H9 (cell line): Measurements from ENCODE around the gene KCTD16. TPM values are rescaled to one million over a fixed set of nuclear protein-coding genes. Genes with fewer than 3 reads are reported as not detected.

ENCODE experiments used
- DNase-seq: peaks from one replicate; pipeline ENCODE4 v3.0.0-alpha.2; 2017
- H2AFZ ChIP-seq: one replicate; pipeline ENCODE4 v1.6.1; 2013; ENCODE audit warnings: mild to moderate bottlenecking, low read length, control low read depth, moderate library complexity
- H2AK5ac ChIP-seq: 2 replicates; pipeline ENCODE4 v1.6.1; 2013; ENCODE audit warnings: low read length, control low read depth, mixed read lengths; ENCODE audit not compliant: insufficient read length
- H2BK120ac ChIP-seq: one replicate; pipeline ENCODE4 v1.6.1; 2013; ENCODE audit warnings: low read depth, mild to moderate bottlenecking, low read length, control low read depth, inconsistent platforms; ENCODE audit not compliant: poor library complexity, severe bottlenecking
- H2BK12ac ChIP-seq: 2 replicates; pipeline ENCODE4 v1.6.1; 2013; ENCODE audit warnings: low read length, control low read depth, mixed read lengths, low read depth; ENCODE audit not compliant: insufficient read length
- H2BK15ac ChIP-seq: 2 replicates; pipeline ENCODE4 v1.6.1; 2013; ENCODE audit warnings: low read depth, low read length, control low read depth
- H2BK20ac ChIP-seq: one replicate; pipeline ENCODE4 v1.6.1; 2013; ENCODE audit warnings: low read depth, mild to moderate bottlenecking, low read length, control low read depth, inconsistent platforms; ENCODE audit not compliant: poor library complexity, severe bottlenecking
- H2BK5ac ChIP-seq: 2 replicates; pipeline ENCODE4 v1.6.1; 2013; ENCODE audit warnings: low read length, control low read depth, mixed read lengths; ENCODE audit not compliant: insufficient read length
- H3K14ac ChIP-seq: 2 replicates; pipeline ENCODE4 v1.6.1; 2013; ENCODE audit warnings: low read length, control low read depth; ENCODE audit not compliant: insufficient read depth
- H3K18ac ChIP-seq: 2 replicates; pipeline ENCODE4 v1.6.1; 2013; ENCODE audit warnings: low read depth, mild to moderate bottlenecking, mixed read lengths, low read length, control low read depth; ENCODE audit not compliant: insufficient read length
- H3K23ac ChIP-seq: 2 replicates; pipeline ENCODE4 v1.6.1; 2013; ENCODE audit warnings: low read length, control low read depth, mixed read lengths, low read depth; ENCODE audit not compliant: insufficient read length
- H3K23me2 ChIP-seq: 2 replicates; pipeline ENCODE4 v1.6.1; 2013; ENCODE audit warnings: low read depth, mild to moderate bottlenecking, mixed read lengths, low read length, control low read depth; ENCODE audit not compliant: insufficient read length, poor library complexity, severe bottlenecking
- H3K27ac ChIP-seq: 2 replicates; pipeline ENCODE4 v1.5.1; 2013; ENCODE audit warnings: low read length, control low read depth, mixed read lengths, low read depth; ENCODE audit not compliant: insufficient read length
- H3K27me3 ChIP-seq: 2 replicates; pipeline ENCODE4 v1.6.1; 2013; ENCODE audit warnings: low read length, control low read depth, inconsistent platforms; ENCODE audit not compliant: insufficient read depth
- H3K4ac ChIP-seq: 2 replicates; pipeline ENCODE4 v1.6.1; 2013; ENCODE audit warnings: low read depth, mild to moderate bottlenecking, control low read depth, inconsistent platforms, low read length, moderate library complexity
- H3K4me1 ChIP-seq: 2 replicates; pipeline ENCODE4 v1.6.1; 2013; ENCODE audit warnings: low read length, control low read depth, inconsistent platforms; ENCODE audit not compliant: insufficient read depth
- H3K4me2 ChIP-seq: 2 replicates; pipeline ENCODE4 v1.6.1; 2013; ENCODE audit warnings: low read length, control low read depth, mixed read lengths; ENCODE audit not compliant: insufficient read length, insufficient read depth
- H3K56ac ChIP-seq: 2 replicates; pipeline ENCODE4 v1.6.1; 2013; ENCODE audit warnings: low read depth, mild to moderate bottlenecking, mixed read lengths, low read length, control low read depth; ENCODE audit not compliant: insufficient read length
- H3K79me1 ChIP-seq: 2 replicates; pipeline ENCODE4 v1.6.1; 2013; ENCODE audit warnings: low read depth, mild to moderate bottlenecking, moderate library complexity, low read length, control low read depth, inconsistent platforms; ENCODE audit not compliant: insufficient read depth, poor library complexity, severe bottlenecking
- H3K79me2 ChIP-seq: 2 replicates; pipeline ENCODE4 v1.6.1; 2013; ENCODE audit warnings: low read length, control low read depth, inconsistent platforms; ENCODE audit not compliant: insufficient read depth
- H3K9ac ChIP-seq: 2 replicates; pipeline ENCODE4 v1.6.1; 2013; ENCODE audit warnings: low read length, control low read depth, mixed read lengths; ENCODE audit not compliant: insufficient read length; ENCODE audit errors: extremely low read depth
- H3K9me3 ChIP-seq: one replicate; pipeline ENCODE4 v1.6.1; 2013; ENCODE audit warnings: low read depth, low read length, inconsistent platforms; ENCODE audit not compliant: control insufficient read depth
- H3T11ph ChIP-seq: one replicate; pipeline ENCODE4 v1.6.1; 2013; ENCODE audit warnings: mild to moderate bottlenecking, low read length, control low read depth, inconsistent platforms
- H4K20me1 ChIP-seq: one replicate; pipeline ENCODE4 v1.6.1; 2013; ENCODE audit not compliant: control insufficient read depth, insufficient read length, insufficient read depth
- H4K5ac ChIP-seq: 2 replicates; pipeline ENCODE4 v1.6.1; 2013; ENCODE audit warnings: low read depth, mild to moderate bottlenecking, mixed read lengths, low read length, control low read depth; ENCODE audit not compliant: insufficient read length
- H4K8ac ChIP-seq: replicated peaks from 2 replicates; pipeline ENCODE4 v1.6.1; 2013; ENCODE audit warnings: low read length, control low read depth, mixed read lengths, low read depth; ENCODE audit not compliant: insufficient read length
- H4K91ac ChIP-seq: 2 replicates; pipeline ENCODE4 v1.6.1; 2013; ENCODE audit warnings: low read depth, mild to moderate bottlenecking, moderate library complexity, mixed read lengths, low read length, control low read depth; ENCODE audit not compliant: insufficient read length
- H3K27ac Mint-ChIP-seq, 3 experiments: 2 replicates in 2 of 3; 3 replicates in 1 of 3; pipeline ENCODE4 v1.8.0; 2020 to 2021; ENCODE audit warnings: mixed read lengths in 3 of 3, mild to moderate bottlenecking in 1 of 3, moderate library complexity in 1 of 3
- H3K27me3 Mint-ChIP-seq: 2 replicates; pipeline ENCODE4 v1.8.0; 2021; ENCODE audit warnings: low read depth, mild to moderate bottlenecking, moderate library complexity, mixed read lengths
- H3K36me3 Mint-ChIP-seq, 3 experiments: 2 replicates in 2 of 3; 3 replicates in 1 of 3; pipeline ENCODE4 v1.8.0; 2020 to 2021; ENCODE audit warnings: low read depth in 3 of 3, mixed read lengths in 3 of 3; ENCODE audit not compliant: insufficient read depth in 1 of 3
- H3K4me1 Mint-ChIP-seq, 2 experiments: 2 replicates each; pipeline ENCODE4 v1.8.0; 2020; ENCODE audit warnings: mixed read lengths in 2 of 2
- H3K4me3 Mint-ChIP-seq, 2 experiments: 2 replicates in 1 of 2; 3 replicates in 1 of 2; pipeline ENCODE4 v1.8.0; 2020 to 2021; ENCODE audit warnings: mild to moderate bottlenecking in 2 of 2, mixed read lengths in 2 of 2, moderate library complexity in 1 of 2
- H3K9me3 Mint-ChIP-seq, 2 experiments: 2 replicates in 1 of 2; 3 replicates in 1 of 2; pipeline ENCODE4 v1.8.0; 2020; ENCODE audit warnings: mild to moderate bottlenecking in 2 of 2, mixed read lengths in 2 of 2, moderate library complexity in 1 of 2
- WGBS: extraction: QIAGEN DNeasy Blood & Tissue Kit; methylation state at CpG from one replicate; pipeline ENCODE4 v1.1.7; 2013; ENCODE audit warnings: missing lambda C conversion rate, low lambda C conversion rate, mixed read lengths; ENCODE audit not compliant: insufficient read length; ENCODE audit errors: extremely low coverage; 5-methylcytosine and 5-hydroxymethylcytosine counted together
- total RNA-seq: library from RNA; stranded (reverse); gene quantifications from 2 replicates; pipeline ENCODE4 v1.2.1, GENCODE V29; 2021
- TF ChIP-seq, protein P1 (sequence below): fragments of 200-600 bp; sonication (generic); conservative IDR thresholded peaks from 3 replicates; pipeline ENCODE4 v1.8.0; 2021; ENCODE audit warnings: antibody characterized with exemption, mild to moderate bottlenecking

The KCTD16 gene
- total RNA-seq, 1 experiment from 2014 or later, result 0.09 TPM

- Histone ChIP-seq H3K4me1 (no peaks in the 10 kb centered on the region), H3K56ac (no peak overlapping the region), H3K79me1 (no peaks in the 10 kb centered on the region), H4K5ac (no peak overlapping the region), H3K27ac (no peak overlapping the region), H3K23me2 (no peaks in the 10 kb centered on the region), H3K79me2 (no peaks in the 10 kb centered on the region), H2AFZ (no peak overlapping the region), H3T11ph (no peak overlapping the region), H3K23ac (no peak overlapping the region), H3K4ac (no peak overlapping the region), H2BK15ac (no peak overlapping the region), H2BK12ac (no peak overlapping the region), H3K9me3 (no peaks in the 10 kb centered on the region), H3K18ac (no peak overlapping the region), H3K4me2 (no peak overlapping the region), H2BK120ac (no peak overlapping the region), H3K9ac (no peak overlapping the region), H2BK5ac (no peak overlapping the region), H2AK5ac (no peak overlapping the region), H3K14ac (no peak overlapping the region), H4K20me1 (no peaks in the 10 kb centered on the region), H3K27me3 (no peaks in the 10 kb centered on the region), H4K91ac (no peak overlapping the region), H4K8ac (no peak overlapping the region), H2BK20ac (no peak overlapping the region)
- no CpG with 5 or more reads among the region's 1 CpG for WGBS
- Mint-ChIP-seq H3K27ac (no peak overlapping the region), H3K27me3 (no peaks in the 10 kb centered on the region), H3K9me3 (no peaks in the 10 kb centered on the region), H3K4me1 (no peaks in the 10 kb centered on the region), H3K36me3 (no peaks in the 10 kb centered on the region), H3K4me3 (no peak overlapping the region)
- DNase-seq, result no peak
- TF ChIP-seq, protein P1, sequence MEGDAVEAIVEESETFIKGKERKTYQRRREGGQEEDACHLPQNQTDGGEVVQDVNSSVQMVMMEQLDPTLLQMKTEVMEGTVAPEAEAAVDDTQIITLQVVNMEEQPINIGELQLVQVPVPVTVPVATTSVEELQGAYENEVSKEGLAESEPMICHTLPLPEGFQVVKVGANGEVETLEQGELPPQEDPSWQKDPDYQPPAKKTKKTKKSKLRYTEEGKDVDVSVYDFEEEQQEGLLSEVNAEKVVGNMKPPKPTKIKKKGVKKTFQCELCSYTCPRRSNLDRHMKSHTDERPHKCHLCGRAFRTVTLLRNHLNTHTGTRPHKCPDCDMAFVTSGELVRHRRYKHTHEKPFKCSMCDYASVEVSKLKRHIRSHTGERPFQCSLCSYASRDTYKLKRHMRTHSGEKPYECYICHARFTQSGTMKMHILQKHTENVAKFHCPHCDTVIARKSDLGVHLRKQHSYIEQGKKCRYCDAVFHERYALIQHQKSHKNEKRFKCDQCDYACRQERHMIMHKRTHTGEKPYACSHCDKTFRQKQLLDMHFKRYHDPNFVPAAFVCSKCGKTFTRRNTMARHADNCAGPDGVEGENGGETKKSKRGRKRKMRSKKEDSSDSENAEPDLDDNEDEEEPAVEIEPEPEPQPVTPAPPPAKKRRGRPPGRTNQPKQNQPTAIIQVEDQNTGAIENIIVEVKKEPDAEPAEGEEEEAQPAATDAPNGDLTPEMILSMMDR, result no peak
Observed at GRCh38 chr5:144429405-144429804, 258.7 kb downstream of the KCTD16 start.
